Right lobe of liver (tissue), 6 donors: ENCODE results near the gene CAMTA1. TPM values are rescaled to one million over a fixed set of nuclear protein-coding genes. Genes with fewer than 3 reads are reported as not detected.

ENCODE experiments used
- ATAC-seq, 4 donors: fragments of 200-7000 bp; cut with Tn5 transposase; one replicate each; pipeline ENCODE4 v1.9.1; 2020; ENCODE audit warnings: mild to moderate bottlenecking in 4 of 4, moderate library complexity in 4 of 4
- DNase-seq, 3 donors: peaks; one replicate each; pipeline ENCODE4 v3.0.0-alpha.2; 2020
- H3K27ac ChIP-seq, 3 donors: fragments of 200-600 bp; one replicate each; pipeline ENCODE4 v1.8.0; 2022
- H3K27me3 ChIP-seq, 2 donors: fragments of 200-600 bp; one replicate each; pipeline ENCODE4 v1.8.0; 2022
- H3K36me3 ChIP-seq, 4 donors: fragments of 200-600 bp; sonication (generic) in 1 of 4; one replicate each; pipeline versions ENCODE4 v1.5.1 to v1.8.0; 2017 to 2022; ENCODE audit warnings: control low read depth in 1 of 4
- H3K4me1 ChIP-seq, 4 donors: fragments of 200-600 bp; sonication (generic) in 1 of 4; one replicate each; pipeline versions ENCODE4 v1.5.1 to v1.8.0; 2017 to 2022; ENCODE audit warnings: control low read depth in 1 of 4
- H3K4me3 ChIP-seq, 3 donors: fragments of 200-600 bp; one replicate each; pipeline ENCODE4 v1.8.0; 2022
- H3K9me3 ChIP-seq, 4 donors: fragments of 200-600 bp; sonication (generic) in 1 of 4; one replicate each; pipeline versions ENCODE4 v1.5.1 to v1.8.0; 2017 to 2022; ENCODE audit warnings: control low read depth in 1 of 4
- POLR2A ChIP-seq: fragments of 450-650 bp; IDR thresholded peaks from one replicate; pipeline ENCODE4 v1.6.1; 2017; ENCODE audit warnings: antibody characterized with exemption, mild to moderate bottlenecking
- WGBS: methylation state at CpG from one replicate; pipeline ENCODE4 v1.1.6; 2018; ENCODE audit warnings: low coverage, low lambda C conversion rate; ENCODE audit not compliant: insufficient coverage; ENCODE audit errors: missing lambda C conversion rate; 5-methylcytosine and 5-hydroxymethylcytosine counted together
- intact Hi-C, 2 donors: fragments of 100-400 bp; cut with DNase I; formaldehyde crosslinking; loops; one replicate each; pipeline versions ENCODE4 v1.11.2 to v1.14.1; 2022
- total RNA-seq, 6 experiments: library from RNA; depleted of rRNA in 2 of 6; stranded (reverse); fragments of >200 nt in 2 of 6; fragmentation: NEBNext Ultra II Directional in 3 of 6; extraction: Animal tissue kit (Norgen Biotek cat#: 25700) in 3 of 6; gene quantifications; one replicate each; pipeline versions ENCODE4 v1.1.0 to v1.2.4, GENCODE V29; 2016 to 2023
- TF ChIP-seq, protein P1 (sequence below), 4 donors: fragments of 200-600 bp in 3 of 4; fragments of 450-650 bp in 1 of 4; IDR thresholded peaks; one replicate each; pipeline versions ENCODE4 v1.5.1 to v1.8.0; 2016 to 2022; ENCODE audit warnings: antibody characterized with exemption in 4 of 4, mild to moderate bottlenecking in 2 of 4
- donor health status: DM: no; HTN: yes; CAD: no.
- donor health status: DM: no; HTN: no; CAD: no.
- donor health status: DM: no; HTN: no; CAD: no.
- donor health status: DM: no; HTN: yes; CAD: no.
- donor health status: DM: no; HTN: yes; CAD: no.

The CAMTA1 gene
- total RNA-seq, 6 experiments from 2014 or later: 32.3 to 49.4 (median 37.2) TPM

GRCh38 chr1:7263021-7263960 lies 478.0 kb downstream of the CAMTA1 start:
- no peak for TF ChIP-seq POLR2A
- TF ChIP-seq, protein P1, sequence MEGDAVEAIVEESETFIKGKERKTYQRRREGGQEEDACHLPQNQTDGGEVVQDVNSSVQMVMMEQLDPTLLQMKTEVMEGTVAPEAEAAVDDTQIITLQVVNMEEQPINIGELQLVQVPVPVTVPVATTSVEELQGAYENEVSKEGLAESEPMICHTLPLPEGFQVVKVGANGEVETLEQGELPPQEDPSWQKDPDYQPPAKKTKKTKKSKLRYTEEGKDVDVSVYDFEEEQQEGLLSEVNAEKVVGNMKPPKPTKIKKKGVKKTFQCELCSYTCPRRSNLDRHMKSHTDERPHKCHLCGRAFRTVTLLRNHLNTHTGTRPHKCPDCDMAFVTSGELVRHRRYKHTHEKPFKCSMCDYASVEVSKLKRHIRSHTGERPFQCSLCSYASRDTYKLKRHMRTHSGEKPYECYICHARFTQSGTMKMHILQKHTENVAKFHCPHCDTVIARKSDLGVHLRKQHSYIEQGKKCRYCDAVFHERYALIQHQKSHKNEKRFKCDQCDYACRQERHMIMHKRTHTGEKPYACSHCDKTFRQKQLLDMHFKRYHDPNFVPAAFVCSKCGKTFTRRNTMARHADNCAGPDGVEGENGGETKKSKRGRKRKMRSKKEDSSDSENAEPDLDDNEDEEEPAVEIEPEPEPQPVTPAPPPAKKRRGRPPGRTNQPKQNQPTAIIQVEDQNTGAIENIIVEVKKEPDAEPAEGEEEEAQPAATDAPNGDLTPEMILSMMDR (IDR thresholded peaks at IDR 0.05): no peak
- no peaks in the 10 kb centered on the region for H3K27me3 ChIP-seq
- intact Hi-C loops: no loop called here
- DNase-seq (no peak), ATAC-seq (no peak)
- no peaks in the 10 kb centered on the region for H3K9me3 ChIP-seq
- peaks cover 0 to 14% (median 8%) of the 10 kb centered on the region in 4 donors for H3K4me1 ChIP-seq
- H3K36me3 ChIP-seq: no peaks in the 10 kb centered on the region
- WGBS: 74% methylated on average over 13 of the region's 13 CpGs
- no peak overlapping the region for H3K27ac ChIP-seq
- H3K4me3 ChIP-seq: no peak overlapping the region

GRCh38 chr1:7264101-7264500 lies 478.8 kb downstream of the CAMTA1 start:
- Histone ChIP-seq H3K4me1 (peaks cover 0 to 14% (median 8%) of the 10 kb centered on the region in 4 donors), H3K4me3 (no peak overlapping the region), H3K27me3 (no peaks in the 10 kb centered on the region), H3K9me3 (no peaks in the 10 kb centered on the region), H3K36me3 (no peaks in the 10 kb centered on the region), H3K27ac (no peak overlapping the region)
- no peak for TF ChIP-seq POLR2A
- TF ChIP-seq, protein P1 (IDR thresholded peaks at IDR 0.05): no peak
- intact Hi-C loops: no loop called here
- DNase-seq (no peak), ATAC-seq (no peak)
- 88% methylated on average over 3 of the region's 4 CpGs for WGBS

DNA sequence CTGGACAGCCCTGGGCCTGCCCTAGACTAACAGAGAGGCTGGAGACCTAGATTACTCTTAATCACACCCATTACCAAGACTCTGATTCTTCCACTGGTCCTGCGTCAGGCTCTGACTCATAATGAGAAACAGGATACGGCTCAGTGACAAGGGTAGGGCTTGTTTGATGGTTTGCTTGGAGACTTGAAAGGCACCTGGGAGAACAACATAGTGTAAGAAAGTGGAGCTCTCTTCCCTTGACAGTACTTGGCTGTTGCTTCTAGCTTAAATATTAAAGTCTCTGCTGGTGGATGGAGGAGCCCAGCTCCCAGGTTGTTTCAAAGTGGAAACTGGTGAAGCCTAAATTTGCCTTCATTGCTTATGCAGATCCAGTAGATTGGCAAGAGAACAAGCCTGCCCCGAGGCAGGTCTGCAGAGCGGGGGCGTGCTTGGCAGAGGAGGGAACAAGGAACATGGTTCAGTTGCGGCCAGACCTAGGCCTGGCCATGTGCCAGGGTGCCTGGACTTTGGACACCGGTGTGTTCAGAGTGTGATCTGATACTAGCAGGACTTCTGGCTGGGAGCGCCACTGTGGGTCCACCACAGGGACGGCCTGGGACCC lies 480.6 kb downstream of the CAMTA1 start:
- no peak for TF ChIP-seq POLR2A
- TF ChIP-seq, protein P1 (IDR thresholded peaks at IDR 0.05): peak in 1 of 4 donors; percentile 10
- H3K27ac ChIP-seq: peak overlapping the region in 1 of 3 donors; percentile 24
- H3K4me3 ChIP-seq: peak overlapping the region in 1 of 3 donors; percentile 1
- no peaks in the 10 kb centered on the region for H3K9me3 ChIP-seq
- intact Hi-C loops: no loop called here
- DNase-seq: peak; percentile 91 to 93 (median 92)
- H3K4me1 ChIP-seq: peaks cover 0 to 14% (median 8%) of the 10 kb centered on the region in 4 donors
- 10% methylated on average over 3 of the region's 9 CpGs for WGBS
- H3K36me3 ChIP-seq: no peaks in the 10 kb centered on the region
- H3K27me3 ChIP-seq: no peaks in the 10 kb centered on the region
- ATAC-seq: peak; percentile 96 to 98 (median 96)

DNA sequence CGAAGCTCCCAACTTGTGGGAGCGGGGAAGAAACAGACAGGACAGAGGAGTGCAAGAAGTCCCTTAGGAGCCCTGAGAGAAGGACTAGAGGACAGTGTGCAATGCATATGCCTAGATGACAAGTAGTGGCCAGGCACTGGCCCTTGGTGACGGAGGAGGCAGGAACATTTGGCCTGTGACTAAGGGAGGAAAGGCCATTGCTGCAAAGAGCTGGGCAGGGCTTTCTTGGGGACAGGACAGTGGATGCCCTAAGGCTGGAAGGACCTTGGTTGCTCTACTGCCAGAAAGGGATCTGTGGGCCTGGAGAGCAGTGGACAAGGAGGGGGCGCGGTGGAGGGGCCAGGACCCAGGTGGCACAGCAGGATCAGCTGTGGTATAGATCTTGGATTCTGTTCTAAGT lies 481.3 kb downstream of the CAMTA1 start:
- Histone ChIP-seq H3K4me3 (no peak overlapping the region), H3K36me3 (no peaks in the 10 kb centered on the region), H3K27me3 (no peaks in the 10 kb centered on the region), H3K9me3 (no peaks in the 10 kb centered on the region), H3K4me1 (peaks cover 0 to 14% (median 8%) of the 10 kb centered on the region in 4 donors), H3K27ac (no peak overlapping the region)
- TF ChIP-seq, protein P1 (IDR thresholded peaks at IDR 0.05): no peak
- TF ChIP-seq POLR2A: no peak
- ATAC-seq: peak; percentile 20 to 25 (median 22)
- DNase-seq: no peak
- WGBS: 56% methylated on average over 5 of the region's 5 CpGs
- intact Hi-C loops: no loop called here
